HEK293T (cell line): ENCODE measurements around the gene MRPL10.
A peak's percentile ranks its signal among the peaks of the same experiment; 100 is the strongest.
"Not testable (repeated sequence)": the region's sequence is repeated elsewhere in the genome, so short reads cannot be mapped to it uniquely, and the experiment has no call there.

Experiments
- CTCF ChIA-PET: fragments of 350-600 bp; formaldehyde crosslinking; extraction: SDS; loops from one replicate; lab custom pipeline; 2021; ENCODE audit warnings: antibody characterized with exemption, inconsistent platforms; lab: Yijun Ruan, JAX
- POLR2A ChIA-PET: fragments of 350-600 bp; formaldehyde crosslinking; extraction: SDS; loops from one replicate; lab custom pipeline; 2020; ENCODE audit warnings: antibody characterized with exemption, inconsistent platforms; lab: Yijun Ruan, JAX
- DNase-seq: peaks from one replicate; pipeline ENCODE4 v3.0.0; 2012; ENCODE audit warnings: mixed read lengths; ENCODE audit errors: extremely low spot score
- ARNT ChIP-seq: fragments of 450-650 bp; IDR thresholded peaks from 2 replicates; pipeline ENCODE4 v1.6.1; 2017; ENCODE audit warnings: mild to moderate bottlenecking
- BHLHE40 ChIP-seq: fragments of 450-650 bp; IDR thresholded peaks from 2 replicates; pipeline ENCODE4 v1.6.1; 2016; ENCODE audit warnings: mild to moderate bottlenecking, moderate library complexity, borderline replicate concordance
- CTBP1 ChIP-seq: fragments of 450-650 bp; IDR thresholded peaks from 2 replicates; pipeline ENCODE4 v1.6.1; 2016; ENCODE audit warnings: borderline replicate concordance
- ELF4 ChIP-seq: fragments of 450-650 bp; IDR thresholded peaks from 2 replicates; pipeline ENCODE4 v1.6.1; 2017; ENCODE audit warnings: antibody characterized with exemption
- FOXA1 ChIP-seq: fragments of 450-650 bp; IDR thresholded peaks from 2 replicates; pipeline ENCODE4 v1.6.1; 2016; ENCODE audit warnings: mild to moderate bottlenecking
- FOXK2 ChIP-seq: fragments of 450-650 bp; IDR thresholded peaks from 2 replicates; pipeline ENCODE4 v1.6.1; 2016; ENCODE audit warnings: mild to moderate bottlenecking
- FOXM1 ChIP-seq: fragments of 450-650 bp; IDR thresholded peaks from 2 replicates; pipeline ENCODE4 v1.6.1; 2017; ENCODE audit warnings: mild to moderate bottlenecking, borderline replicate concordance
- HDGF ChIP-seq: fragments of 450-650 bp; IDR thresholded peaks from 2 replicates; pipeline ENCODE4 v1.6.1; 2017; ENCODE audit warnings: antibody characterized with exemption, borderline replicate concordance
- L3MBTL2 ChIP-seq: fragments of 450-650 bp; conservative IDR thresholded peaks from 2 replicates; pipeline ENCODE4 v1.6.1; 2016; ENCODE audit warnings: mild to moderate bottlenecking
- LEF1 ChIP-seq: fragments of 450-650 bp; IDR thresholded peaks from 2 replicates; pipeline ENCODE4 v1.6.1; 2017; ENCODE audit warnings: mild to moderate bottlenecking, borderline replicate concordance
- NFRKB ChIP-seq: fragments of 450-650 bp; IDR thresholded peaks from 2 replicates; pipeline ENCODE4 v1.6.1; 2016; ENCODE audit warnings: mild to moderate bottlenecking, moderate library complexity
- PKNOX1 ChIP-seq: fragments of 450-650 bp; IDR thresholded peaks from 2 replicates; pipeline ENCODE4 v1.6.1; 2016
- SP1 ChIP-seq: fragments of 450-650 bp; IDR thresholded peaks from 2 replicates; pipeline ENCODE4 v1.6.1; 2017
- SUZ12 ChIP-seq: fragments of 450-650 bp; IDR thresholded peaks from 2 replicates; pipeline ENCODE4 v1.6.1; 2016; ENCODE audit warnings: mild to moderate bottlenecking
- TARDBP ChIP-seq: fragments of 450-650 bp; IDR thresholded peaks from 2 replicates; pipeline ENCODE4 v1.6.1; 2016
- ZNF384 ChIP-seq: fragments of 450-650 bp; IDR thresholded peaks from 2 replicates; pipeline ENCODE4 v1.6.1; 2016

The MRPL10 gene

GRCh38 chr17:47778184-47778635 lies 53.1 kb downstream of the MRPL10 start:
- CTCF ChIA-PET: no interaction called here
- TF ChIP-seq FOXM1: no peak
- no peak for TF ChIP-seq PKNOX1
- no peak for TF ChIP-seq CTBP1
- TF ChIP-seq ARNT: no peak
- TF ChIP-seq L3MBTL2: no peak
- no peak for TF ChIP-seq FOXK2
- no peak for TF ChIP-seq HDGF
- no peak for TF ChIP-seq BHLHE40
- no peak for TF ChIP-seq SP1
- TF ChIP-seq TARDBP: no peak
- no peak for TF ChIP-seq NFRKB
- TF ChIP-seq SUZ12: no peak
- TF ChIP-seq LEF1: no peak
- TF ChIP-seq ELF4: no peak
- TF ChIP-seq FOXA1: no peak
- TF ChIP-seq ZNF384: no peak
- POLR2A ChIA-PET: no interaction called here

GRCh38 chr17:47776330-47777197 lies 54.8 kb downstream of the MRPL10 start:
- CTCF ChIA-PET: interaction anchor here (1.1 kb wide), 1 partner anchor 13 kb away, joined by 4 read pairs; no protein-coding TSS in a partner anchor
- DNase-seq: peak; percentile 69
- POLR2A ChIA-PET: no interaction called here
- no peak for TF ChIP-seq FOXA1
- TF ChIP-seq TARDBP: no peak
- no peak for TF ChIP-seq ELF4
- no peak for TF ChIP-seq PKNOX1
- no peak for TF ChIP-seq FOXM1
- TF ChIP-seq HDGF: no peak
- TF ChIP-seq BHLHE40: no peak
- TF ChIP-seq L3MBTL2: no peak
- no peak for TF ChIP-seq ARNT
- no peak for TF ChIP-seq ZNF384
- no peak for TF ChIP-seq SP1
- no peak for TF ChIP-seq FOXK2

More at GRCh38 chr17:47778184-47778635, 53.1 kb downstream of the MRPL10 start:
- no peak for DNase-seq

GRCh38 chr17:47774987-47775580 lies 56.3 kb downstream of the MRPL10 start:
- CTCF ChIA-PET: interaction anchor here (0.8 to 1.1 kb wide), 2 partner anchors 9 to 15 kb away, joined by 3 to 4 read pairs; no protein-coding TSS in a partner anchor
- POLR2A ChIA-PET: no interaction called here
- DNase-seq: no peak
- TF ChIP-seq FOXA1 (no peak), BHLHE40 (no peak), ZNF384 (no peak), SP1 (no peak), NFRKB (no peak), PKNOX1 (no peak), FOXK2 (no peak)

- CTCF ChIA-PET: interaction anchor here (0.8 kb wide), 1 partner anchor 29 kb away, joined by 3 read pairs; no protein-coding TSS in a partner anchor
- POLR2A ChIA-PET: interaction anchor here (1.1 kb wide), 1 partner anchor 57 kb away, joined by 4 read pairs; the partner anchor contains the start of genes LRRC46 and MRPL10
- DNase-seq: no peak
- no peak for TF ChIP-seq ELF4
- TF ChIP-seq BHLHE40: no peak
- no peak for TF ChIP-seq CTBP1
Observed at GRCh38 chr17:47774331-47774730, 57.0 kb downstream of the MRPL10 start.

GRCh38 chr17:47773649-47774048 lies 57.7 kb downstream of the MRPL10 start:
- ChIA-PET CTCF (interaction anchor here (0.8 kb wide), 1 partner anchor 30 kb away, joined by 3 read pairs; no protein-coding TSS in a partner anchor), POLR2A (interaction anchor here (1.1 kb wide), 1 partner anchor 58 kb away, joined by 4 read pairs; the partner anchor contains the start of genes LRRC46 and MRPL10)
- not testable (repeated sequence) for DNase-seq
